Measurements from ENCODE around the gene CRACDL.

DNA sequence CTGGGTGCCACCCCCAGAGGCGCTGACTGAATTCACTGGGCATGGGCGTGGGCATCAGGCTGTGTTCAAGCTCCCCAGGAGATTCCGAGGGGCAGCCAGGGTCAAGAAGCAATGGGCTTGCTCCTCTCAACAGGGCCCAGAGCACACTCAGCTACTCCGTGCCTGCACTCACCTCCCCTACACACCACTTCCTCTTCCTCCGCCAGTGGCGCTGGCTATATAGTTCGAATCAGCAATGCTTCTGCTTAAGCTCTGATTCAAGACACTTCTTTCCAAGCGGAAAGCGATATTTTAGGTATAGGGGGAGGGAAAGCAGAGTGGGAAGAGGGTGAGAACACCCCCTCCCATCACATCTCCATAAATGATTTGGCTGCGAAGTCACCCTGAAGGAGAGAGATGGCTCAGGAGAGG is 42.1 kb downstream of the CRACDL start:
- TF ChIP-seq, protein P1, sequence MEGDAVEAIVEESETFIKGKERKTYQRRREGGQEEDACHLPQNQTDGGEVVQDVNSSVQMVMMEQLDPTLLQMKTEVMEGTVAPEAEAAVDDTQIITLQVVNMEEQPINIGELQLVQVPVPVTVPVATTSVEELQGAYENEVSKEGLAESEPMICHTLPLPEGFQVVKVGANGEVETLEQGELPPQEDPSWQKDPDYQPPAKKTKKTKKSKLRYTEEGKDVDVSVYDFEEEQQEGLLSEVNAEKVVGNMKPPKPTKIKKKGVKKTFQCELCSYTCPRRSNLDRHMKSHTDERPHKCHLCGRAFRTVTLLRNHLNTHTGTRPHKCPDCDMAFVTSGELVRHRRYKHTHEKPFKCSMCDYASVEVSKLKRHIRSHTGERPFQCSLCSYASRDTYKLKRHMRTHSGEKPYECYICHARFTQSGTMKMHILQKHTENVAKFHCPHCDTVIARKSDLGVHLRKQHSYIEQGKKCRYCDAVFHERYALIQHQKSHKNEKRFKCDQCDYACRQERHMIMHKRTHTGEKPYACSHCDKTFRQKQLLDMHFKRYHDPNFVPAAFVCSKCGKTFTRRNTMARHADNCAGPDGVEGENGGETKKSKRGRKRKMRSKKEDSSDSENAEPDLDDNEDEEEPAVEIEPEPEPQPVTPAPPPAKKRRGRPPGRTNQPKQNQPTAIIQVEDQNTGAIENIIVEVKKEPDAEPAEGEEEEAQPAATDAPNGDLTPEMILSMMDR (IDR thresholded peaks at IDR 0.05): no peak
- TF ChIP-seq POLR2A (IDR thresholded peaks at IDR 0.05): no peak
- no peak for TF ChIP-seq EP300 (IDR thresholded peaks at IDR 0.05)
